ENCODE measurements around the gene CYP4X1. TPM values are rescaled to one million over a fixed set of nuclear protein-coding genes. Genes with fewer than 3 reads are reported as not detected.
"Not testable (repeated sequence)": the region's sequence is repeated elsewhere in the genome, so short reads cannot be mapped to it uniquely, and the experiment has no call there.

CYP4X1 gene
- total and polyA plus RNA-seq, 9 of the 15 experiments (the other 6 are each of a cell fraction or from before 2014, with no cell fraction given), result 0.03 to 0.17 (median 0.06) TPM; not detected in 6

DNA sequence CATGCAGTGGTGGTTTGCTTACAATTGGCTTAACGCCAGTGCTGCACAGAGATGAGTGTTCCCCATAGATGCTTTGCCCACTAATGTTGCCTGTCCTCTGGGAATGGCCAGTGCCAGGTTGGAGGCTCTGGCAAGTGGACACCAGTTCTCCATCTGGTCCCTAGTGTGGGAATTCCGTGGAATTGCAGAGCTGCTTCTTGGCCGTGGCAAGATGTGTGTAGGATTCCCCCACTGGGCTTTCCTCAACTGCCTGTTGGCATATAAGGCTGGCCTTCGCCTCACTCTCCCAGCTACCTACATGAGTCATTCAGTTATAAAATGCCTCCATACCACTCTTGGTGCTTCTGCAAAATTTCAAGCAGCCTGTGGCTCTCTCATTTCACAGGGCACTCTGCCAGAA lies 45.6 kb downstream of the CYP4X1 start:
- intact Hi-C loops (cut with micrococcal nuclease); BruUV-seq (replicated peaks); H3K79me2 ChIP-seq (ENCODE audit: control insufficient read depth, insufficient read depth, low read length); POLR2A ChIA-PET; in situ Hi-C loops (cut with MboI); CTCF ChIA-PET (ENCODE audit: low intra/inter-chr PET ratio); H4K20me1 ChIP-seq (replicated peaks; ENCODE audit: control insufficient read depth, insufficient read depth, low read length); DNase-seq (ENCODE audit: extremely low read depth in 1 of 4, low spot score in 3 of 4); FAIRE-seq; H3K27me3 ChIP-seq (ENCODE audit: control insufficient read depth in 2 of 2, insufficient read depth in 2 of 2, low read length in 2 of 2); H3K27ac ChIP-seq (ENCODE audit: extremely low read depth, low read depth, low read length); H3K9ac ChIP-seq (ENCODE audit: insufficient read depth in 1 of 2, low read depth in 2 of 2, low read length in 2 of 2); ATAC-seq; H3K36me3 ChIP-seq (ENCODE audit: control insufficient read depth, insufficient read depth, low read length); H3K4me3 ChIP-seq; H3K4me2 ChIP-seq (ENCODE audit: insufficient read depth, low read length); H3K9me1 ChIP-seq (ENCODE audit: control insufficient read depth, insufficient read depth, low read length); H3K4me1 ChIP-seq (replicated peaks in 1 of 2; ENCODE audit: control insufficient read depth in 2 of 2, insufficient read depth in 2 of 2, low read length in 2 of 2); H3K9me3 ChIP-seq (replicated peaks; ENCODE audit: control insufficient read depth, insufficient read depth, low read depth, low read length); H2AFZ ChIP-seq (ENCODE audit: low read depth, low read length): not testable (repeated sequence)
- 0% methylated on average over 3 of the region's 4 CpGs for WGBS (ENCODE audit: insufficient coverage, low coverage, missing lambda C conversion rate)

DNA sequence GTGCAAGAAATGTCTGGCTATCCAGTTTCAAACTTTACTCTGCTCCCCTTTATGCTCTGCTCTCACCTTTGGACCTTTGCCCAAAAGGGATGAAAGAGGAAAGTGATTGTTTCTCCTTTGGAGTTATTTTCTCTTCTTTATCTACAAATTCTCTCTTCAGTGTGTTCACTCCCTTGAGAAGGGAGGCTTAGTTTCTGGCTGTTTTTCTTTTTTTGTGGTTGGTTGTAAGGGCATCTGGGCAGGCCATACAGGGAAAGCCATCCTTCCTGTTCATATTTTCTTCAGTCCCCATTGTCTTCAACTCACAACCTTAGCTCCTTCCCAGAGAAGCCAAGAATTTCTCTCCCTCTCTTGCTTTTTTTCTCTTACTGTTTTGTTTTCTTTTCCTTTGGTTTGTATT lies 46.0 kb downstream of the CYP4X1 start:
- H3K9me1 ChIP-seq (ENCODE audit: control insufficient read depth, insufficient read depth, low read length); H3K4me2 ChIP-seq (ENCODE audit: insufficient read depth, low read length); FAIRE-seq; BruUV-seq (replicated peaks); intact Hi-C loops (cut with micrococcal nuclease); H3K4me3 ChIP-seq; H4K20me1 ChIP-seq (replicated peaks; ENCODE audit: control insufficient read depth, insufficient read depth, low read length); H3K9me3 ChIP-seq (replicated peaks; ENCODE audit: control insufficient read depth, insufficient read depth, low read depth, low read length); in situ Hi-C loops (cut with MboI); DNase-seq (ENCODE audit: extremely low read depth in 1 of 4, low spot score in 3 of 4); H2AFZ ChIP-seq (ENCODE audit: low read depth, low read length); H3K27me3 ChIP-seq (ENCODE audit: control insufficient read depth in 2 of 2, insufficient read depth in 2 of 2, low read length in 2 of 2); ATAC-seq; H3K36me3 ChIP-seq (ENCODE audit: control insufficient read depth, insufficient read depth, low read length); H3K9ac ChIP-seq (ENCODE audit: insufficient read depth in 1 of 2, low read depth in 2 of 2, low read length in 2 of 2); CTCF ChIA-PET (ENCODE audit: low intra/inter-chr PET ratio); H3K27ac ChIP-seq (ENCODE audit: extremely low read depth, low read depth, low read length); POLR2A ChIA-PET; H3K79me2 ChIP-seq (ENCODE audit: control insufficient read depth, insufficient read depth, low read length); H3K4me1 ChIP-seq (replicated peaks in 1 of 2; ENCODE audit: control insufficient read depth in 2 of 2, insufficient read depth in 2 of 2, low read length in 2 of 2): not testable (repeated sequence)
